ENCODE measurements around the gene AGL. TPM values are rescaled to one million over a fixed set of nuclear protein-coding genes. Genes with fewer than 3 reads are reported as not detected.
"Not testable (repeated sequence)": the region's sequence is repeated elsewhere in the genome, so short reads cannot be mapped to it uniquely, and the experiment has no call there.

The AGL gene
- total and polyA plus RNA-seq, 2 of the 4 experiments (the other 2 are of a cell fraction): 2.4 to 7.0 TPM

DNA sequence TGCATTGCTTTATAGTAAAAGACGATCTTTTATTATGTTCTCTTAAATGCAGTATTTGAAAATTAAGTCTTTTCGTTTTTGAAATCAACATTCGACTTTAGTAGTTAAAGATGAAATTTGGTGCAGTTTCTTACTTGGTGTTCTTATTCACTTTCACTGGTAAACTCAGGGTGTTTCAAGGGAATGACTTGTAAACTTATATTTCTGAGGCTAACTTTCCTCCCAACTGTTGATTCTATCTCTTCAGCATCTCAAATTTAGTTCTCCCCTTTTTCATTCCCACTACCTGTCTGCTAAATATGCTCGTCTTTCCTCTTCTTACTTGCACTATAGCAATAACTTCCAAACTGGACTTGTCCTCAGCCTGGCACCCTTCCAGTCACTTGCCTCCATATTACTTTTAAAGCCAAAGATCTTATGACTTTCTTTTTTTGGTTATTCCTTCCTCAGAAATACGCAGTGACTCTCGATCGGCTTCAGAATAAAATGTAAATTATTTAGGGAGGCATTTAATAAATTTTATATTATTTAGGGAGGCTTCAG, 120.6 kb downstream of the AGL start (continued):
- TF ChIP-seq, protein P1, sequence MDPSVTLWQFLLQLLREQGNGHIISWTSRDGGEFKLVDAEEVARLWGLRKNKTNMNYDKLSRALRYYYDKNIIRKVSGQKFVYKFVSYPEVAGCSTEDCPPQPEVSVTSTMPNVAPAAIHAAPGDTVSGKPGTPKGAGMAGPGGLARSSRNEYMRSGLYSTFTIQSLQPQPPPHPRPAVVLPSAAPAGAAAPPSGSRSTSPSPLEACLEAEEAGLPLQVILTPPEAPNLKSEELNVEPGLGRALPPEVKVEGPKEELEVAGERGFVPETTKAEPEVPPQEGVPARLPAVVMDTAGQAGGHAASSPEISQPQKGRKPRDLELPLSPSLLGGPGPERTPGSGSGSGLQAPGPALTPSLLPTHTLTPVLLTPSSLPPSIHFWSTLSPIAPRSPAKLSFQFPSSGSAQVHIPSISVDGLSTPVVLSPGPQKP (IDR thresholded peaks at IDR 0.05; ENCODE audit: borderline replicate concordance, low read depth, low read length): no peak

DNA sequence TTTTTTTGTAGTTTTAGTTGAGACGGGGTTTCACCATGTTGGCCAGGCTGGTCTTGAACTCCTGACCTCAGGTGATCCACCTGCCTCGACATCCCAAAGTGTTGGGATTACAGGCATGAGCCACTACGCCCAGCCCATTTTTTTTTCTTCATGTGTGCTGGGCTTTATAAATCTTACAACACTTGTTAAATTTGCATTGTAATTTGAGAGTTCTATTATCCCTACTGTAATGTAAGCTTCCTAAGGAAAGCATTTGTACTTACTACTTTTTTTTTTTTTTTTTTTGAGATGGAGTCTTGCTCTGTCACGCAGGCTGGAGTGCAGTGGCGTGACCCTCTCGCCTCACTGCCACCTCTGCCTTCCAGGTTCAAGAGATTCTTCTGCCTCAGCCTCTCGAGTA, 121.9 kb downstream of the AGL start:
- dilution Hi-C loops (cut with HindIII; ENCODE audit: low sequenced_read_pairs, unreplicated experiment); H2AK9ac ChIP-seq (replicated peaks; ENCODE audit: low read depth, low read length, poor library complexity); H3K27ac ChIP-seq (ENCODE audit: insufficient read depth, low read length); ATAC-seq (ENCODE audit: low read depth); CTCF ChIA-PET; H3K4ac ChIP-seq (ENCODE audit: low read depth, low read length); H3K23ac ChIP-seq (ENCODE audit: low read depth, low read length); H4K5ac ChIP-seq (ENCODE audit: low read depth, low read length); H3K14ac ChIP-seq (replicated peaks; ENCODE audit: low read depth, low read length); H2AFZ ChIP-seq (replicated peaks; ENCODE audit: low read length, poor library complexity); H4K20me1 ChIP-seq (ENCODE audit: insufficient read depth, low read length); H3K27me3 ChIP-seq (ENCODE audit: control insufficient read depth, insufficient read depth, low read length); H3K36me3 ChIP-seq (ENCODE audit: control insufficient read depth, insufficient read depth, low read length); H4K8ac ChIP-seq (ENCODE audit: low read depth in 2 of 2, low read length in 2 of 2); H3K9me3 ChIP-seq (ENCODE audit: control insufficient read depth, insufficient read depth, low read length); H4K91ac ChIP-seq (ENCODE audit: insufficient read depth, low read depth, low read length); H3K4me1 ChIP-seq (ENCODE audit: control insufficient read depth, insufficient read depth, low read length); H3K4me2 ChIP-seq (ENCODE audit: low read depth, low read length); H2BK15ac ChIP-seq (ENCODE audit: low read depth, low read length); H3K18ac ChIP-seq (ENCODE audit: low read depth, low read length); intact Hi-C loops (cut with micrococcal nuclease); POLR2A ChIA-PET (ENCODE audit: unreplicated experiment); DNase-seq; H3K4me3 ChIP-seq (ENCODE audit: insufficient read depth, low read depth, low read length); H3K9me1 ChIP-seq (ENCODE audit: insufficient read depth, low read length); H2BK5ac ChIP-seq (ENCODE audit: low read depth, low read length, poor library complexity, severe bottlenecking); H3K9ac ChIP-seq (ENCODE audit: low read depth, low read length); H3K56ac ChIP-seq (ENCODE audit: extremely low read depth, insufficient read depth, low read length); H2BK120ac ChIP-seq (ENCODE audit: low read depth, low read length); H2BK20ac ChIP-seq (ENCODE audit: low read depth, low read length); BruUV-seq (replicated peaks); in situ Hi-C loops (cut with MboI; ENCODE audit: low sequenced_read_pairs); H2AK5ac ChIP-seq (ENCODE audit: low read depth, low read length): not testable (repeated sequence)
- 90% methylated on average over 2 of the region's 7 CpGs; no CpG with 5 or more reads in 1 of the 2 experiments for WGBS, 2 experiments (ENCODE audit: extremely low coverage in 2 of 2, insufficient read length in 1 of 2)
- peaks cover 11 to 30% of the 10 kb centered on the region in 2 experiments; a peak in 3 of 4 replicates for H3K79me1 ChIP-seq (ENCODE audit: low read depth in 1 of 2, low read length in 2 of 2)

Small RNA genes lying within 50 kb of the gene (microRNA-seq; reads per million reads assigned to microRNA genes)
- not detected for gene AC096949.1 (ENCODE audit: insufficient read depth, insufficient read length)

Small RNA genes lying within 50 kb of the gene (small RNA-seq; reads per million reads assigned to genes)
- 0 reads per million in 5 experiments for gene AC096949.1

Other genes with a start within 250 kb of the AGL start
- 0.72 and 1.1 TPM in 2 replicates for gene PALMD, start 204.2 kb upstream of the AGL start, total RNA-seq (2012; rRNA removed)
- 0.34 and 0.51 TPM in 2 replicates for gene PALMD, start 204.2 kb upstream of the AGL start, polyA plus RNA-seq (2012; rRNA removed)
- gene FRRS1, start 83.7 kb upstream of the AGL start, total RNA-seq (2012; rRNA removed): 21.7 and 23.5 TPM in 2 replicates
- gene FRRS1, start 83.7 kb upstream of the AGL start, polyA plus RNA-seq (2012; rRNA removed): 3.2 and 3.8 TPM in 2 replicates
- 13.6 and 34.4 TPM in 2 replicates for gene SLC35A3, start 119.6 kb downstream of the AGL start, total RNA-seq (2012; rRNA removed)
- gene SLC35A3, start 119.6 kb downstream of the AGL start, polyA plus RNA-seq (2012; rRNA removed): 6.8 and 9.6 TPM in 2 replicates

All from IMR-90 (cell line).